Stimulated activated CD4-positive, alpha-beta T cell treated with anti-CD3 and anti-CD28 coated beads, Interleukin-2, amount 100 ng/mL, for 24 hours (primary cell): Measurements from ENCODE around the gene CIPC.

Source experiments
- DNase-seq, 2 donors: peaks; one replicate each; pipeline ENCODE4 v3.0.0-alpha.2; 2020

CIPC gene, protein sequence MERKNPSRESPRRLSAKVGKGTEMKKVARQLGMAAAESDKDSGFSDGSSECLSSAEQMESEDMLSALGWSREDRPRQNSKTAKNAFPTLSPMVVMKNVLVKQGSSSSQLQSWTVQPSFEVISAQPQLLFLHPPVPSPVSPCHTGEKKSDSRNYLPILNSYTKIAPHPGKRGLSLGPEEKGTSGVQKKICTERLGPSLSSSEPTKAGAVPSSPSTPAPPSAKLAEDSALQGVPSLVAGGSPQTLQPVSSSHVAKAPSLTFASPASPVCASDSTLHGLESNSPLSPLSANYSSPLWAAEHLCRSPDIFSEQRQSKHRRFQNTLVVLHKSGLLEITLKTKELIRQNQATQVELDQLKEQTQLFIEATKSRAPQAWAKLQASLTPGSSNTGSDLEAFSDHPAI

DNA sequence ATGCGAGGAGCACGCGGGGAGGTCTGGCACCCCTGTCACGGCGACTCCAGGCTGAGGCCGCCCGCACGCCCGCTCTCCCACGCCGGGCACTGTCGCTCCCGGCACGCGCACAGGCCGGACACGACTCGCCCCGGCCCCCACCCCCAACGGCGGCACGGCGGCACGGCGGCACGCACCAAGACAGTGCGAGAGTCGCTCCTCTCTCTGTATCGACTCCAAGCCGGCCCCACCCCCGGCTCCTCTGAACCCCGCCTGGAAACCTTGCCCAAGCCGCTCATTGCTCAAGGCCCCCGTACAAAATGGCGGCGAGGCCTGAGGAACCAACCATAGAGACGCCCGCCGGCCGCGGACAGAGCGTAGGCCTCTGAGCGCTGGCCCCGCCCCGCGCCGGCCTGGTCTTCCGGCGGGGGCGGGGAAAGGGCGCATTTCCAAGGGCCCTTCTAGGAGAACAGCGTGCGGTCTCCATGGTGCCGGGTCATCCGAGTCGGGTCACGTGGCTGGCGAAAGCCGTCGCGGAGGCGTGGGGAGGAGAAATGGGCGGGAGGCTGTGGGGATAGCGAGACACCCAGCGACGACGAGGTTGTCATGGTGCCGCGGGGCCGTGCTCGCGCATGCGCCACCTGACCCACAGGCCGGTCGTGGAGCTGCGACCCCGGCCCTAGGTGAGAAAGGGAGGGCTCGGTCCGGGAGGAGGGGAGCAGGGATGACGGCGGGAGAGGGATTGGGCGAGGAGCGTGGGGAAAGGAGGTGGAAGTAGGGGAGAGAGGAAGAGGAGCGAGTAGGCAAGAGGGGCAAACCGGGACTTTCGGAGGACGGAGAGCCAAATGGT is at the start of gene CIPC:
Gene CIPC, plus strand, starts transcription at position 559 of the 829 bp plus-strand sequence. CDS start 7,451 bp downstream, outside the sequence.
- DNase-seq, result peak; percentile 99 to 100

DNA sequence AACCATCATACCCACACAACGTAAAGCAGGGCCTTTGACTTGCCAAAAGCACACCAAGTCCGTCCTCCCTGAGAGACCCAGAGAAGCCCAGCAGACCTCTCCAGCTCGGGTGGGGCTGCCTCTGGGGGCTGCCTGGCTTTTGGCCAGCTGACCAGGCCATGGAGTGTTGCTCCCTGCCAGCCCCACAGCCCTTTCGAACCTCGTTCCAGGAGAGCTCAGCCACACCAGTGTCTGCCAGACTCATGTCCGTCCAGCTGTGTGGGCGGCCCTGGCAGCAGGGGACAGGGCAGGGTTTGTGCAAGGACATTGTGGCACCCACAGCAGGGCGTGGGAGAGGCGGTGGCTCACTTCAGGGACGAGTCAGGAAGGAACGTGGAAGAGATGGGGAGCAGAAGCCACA is 46.9 kb upstream of the CIPC start:
- DNase-seq, result no peak

DNA sequence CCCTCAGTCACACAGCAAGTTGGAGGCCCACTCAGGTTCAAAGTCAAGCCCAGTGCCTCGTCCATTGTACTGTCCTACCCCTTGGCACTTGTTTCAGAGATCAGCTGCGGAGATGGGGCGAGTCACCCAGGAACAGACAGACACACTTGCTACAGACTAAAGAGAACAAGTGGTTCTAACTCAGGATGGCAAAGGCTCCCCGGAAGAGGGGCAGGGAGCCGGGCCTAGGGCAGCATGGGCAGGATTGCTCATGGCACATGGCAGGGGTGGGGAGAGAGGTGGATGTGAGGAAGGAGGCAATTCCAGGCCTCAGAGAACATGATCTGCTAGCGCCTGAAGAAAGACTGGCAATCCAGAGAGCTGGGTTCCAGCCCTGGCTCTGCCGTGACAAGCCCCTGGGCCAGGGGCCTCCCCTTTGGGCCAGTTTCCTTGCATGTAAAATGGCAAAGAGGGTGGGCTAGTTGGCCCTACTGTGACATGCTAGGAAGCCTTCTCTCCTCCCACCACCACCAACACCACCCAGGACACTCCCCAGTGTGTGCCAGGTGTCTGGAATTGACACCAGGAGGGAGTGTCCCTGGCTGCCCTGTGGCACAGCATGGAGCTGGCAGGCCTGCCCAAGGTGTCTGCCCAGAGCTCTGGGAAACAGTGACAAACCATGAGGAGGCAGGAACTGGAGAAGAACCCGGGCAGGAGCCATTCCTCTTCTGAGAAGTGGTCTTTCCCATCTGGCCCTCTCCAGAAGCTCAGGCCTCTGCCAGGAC is 45.6 kb upstream of the CIPC start:
- DNase-seq, result no peak

GRCh38 chr14:77053046-77053841 is 44.8 kb upstream of the CIPC start:
- peak; percentile 80 to 85 for DNase-seq

GRCh38 chr14:77055306-77055705 is 42.8 kb upstream of the CIPC start:
- DNase-seq, result no peak

DNA sequence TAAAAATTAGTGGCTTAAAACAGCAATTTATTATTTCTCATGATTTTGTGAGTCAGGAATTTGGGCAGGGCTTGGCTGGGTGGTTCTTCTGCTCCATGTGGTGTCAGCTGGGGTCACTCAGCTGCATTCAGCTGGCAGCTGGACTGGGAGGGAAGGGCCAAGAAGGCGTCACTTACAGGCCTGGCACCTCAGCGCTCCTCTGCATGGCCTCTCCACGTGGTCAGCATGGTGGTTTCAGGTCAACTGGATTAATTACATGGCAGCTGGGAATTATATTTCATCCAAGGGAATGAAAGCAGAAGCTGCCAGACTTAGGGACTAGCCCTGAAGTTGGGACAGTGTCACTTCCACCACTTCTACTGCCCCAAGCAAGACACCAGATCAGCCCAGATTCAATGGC is 42.1 kb upstream of the CIPC start:
- DNase-seq, result no peak

GRCh38 chr14:77058117-77058516 is 39.9 kb upstream of the CIPC start:
- DNase-seq, result no peak

- DNase-seq, result no peak
Measured at GRCh38 chr14:77058785-77059184, 39.3 kb upstream of the CIPC start.

GRCh38 chr14:77059276-77059915 is 38.7 kb upstream of the CIPC start:
- DNase-seq, result peak; percentile 30 to 51

DNA sequence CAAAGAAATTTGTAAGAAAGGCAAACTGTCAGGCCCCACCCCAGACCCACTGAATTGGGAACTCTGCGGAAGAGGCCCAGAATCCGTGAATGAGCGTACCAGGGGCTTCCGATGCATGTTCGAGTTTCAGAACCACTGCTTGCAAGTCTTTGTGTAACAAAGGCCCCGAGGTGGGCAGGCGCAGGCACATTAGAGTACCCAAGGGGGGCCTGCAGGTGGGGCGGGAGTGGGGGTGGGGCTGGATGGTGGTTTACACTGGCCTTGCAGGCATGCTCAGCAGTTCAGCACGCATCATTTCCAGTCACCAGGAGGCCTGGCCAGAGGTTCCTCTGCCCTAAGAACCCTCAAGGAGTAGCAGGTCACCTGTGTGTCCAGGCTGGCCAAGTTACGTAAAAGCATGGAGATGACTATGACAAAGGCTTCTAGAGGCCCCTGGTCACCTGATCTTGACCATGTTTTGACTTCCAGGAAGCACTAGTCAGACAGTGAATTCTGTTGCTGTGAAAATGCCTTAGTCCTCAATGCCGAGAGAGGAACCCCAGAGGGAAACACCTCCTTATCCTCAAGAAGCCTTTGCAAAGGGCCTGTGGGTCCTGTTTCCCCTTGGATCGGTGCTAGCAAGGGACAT is 36.3 kb upstream of the CIPC start:
- no peak for DNase-seq

GRCh38 chr14:77062261-77062660 is 35.8 kb upstream of the CIPC start:
- no peak for DNase-seq

GRCh38 chr14:77063571-77064171 is 34.4 kb upstream of the CIPC start:
- DNase-seq, result no peak

DNA sequence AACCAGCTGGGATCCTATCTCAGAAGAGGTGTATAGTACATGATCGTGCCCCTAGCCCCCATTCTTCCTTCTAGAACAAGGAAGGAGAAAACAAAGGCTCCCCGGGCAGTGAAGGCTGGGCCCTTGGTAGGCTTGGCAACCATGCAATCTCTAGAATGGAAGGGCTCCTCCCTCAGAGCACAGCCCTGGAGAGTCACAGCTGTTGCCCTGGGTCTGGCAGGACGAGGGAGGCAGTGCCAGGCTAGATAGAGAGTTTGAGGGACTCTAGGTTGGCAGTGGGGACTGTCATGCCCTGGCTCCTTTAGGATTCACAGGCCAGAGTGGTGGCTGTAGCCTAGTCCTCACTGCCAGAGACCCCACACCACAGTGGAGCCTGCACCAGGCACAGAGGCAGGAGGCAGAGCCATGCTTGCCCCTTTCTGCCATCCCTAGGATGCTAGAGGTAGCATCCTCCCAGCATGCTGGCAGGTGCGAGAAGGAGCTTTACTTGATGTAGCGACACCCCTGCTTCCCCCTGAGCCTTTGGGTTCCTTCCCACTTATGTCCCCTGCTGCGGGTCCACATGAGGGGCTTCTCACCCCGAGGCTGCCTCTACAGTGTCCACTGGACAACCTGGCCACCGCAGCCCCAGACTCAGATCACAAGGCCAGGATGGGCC is 33.4 kb upstream of the CIPC start:
- DNase-seq, result no peak

DNA sequence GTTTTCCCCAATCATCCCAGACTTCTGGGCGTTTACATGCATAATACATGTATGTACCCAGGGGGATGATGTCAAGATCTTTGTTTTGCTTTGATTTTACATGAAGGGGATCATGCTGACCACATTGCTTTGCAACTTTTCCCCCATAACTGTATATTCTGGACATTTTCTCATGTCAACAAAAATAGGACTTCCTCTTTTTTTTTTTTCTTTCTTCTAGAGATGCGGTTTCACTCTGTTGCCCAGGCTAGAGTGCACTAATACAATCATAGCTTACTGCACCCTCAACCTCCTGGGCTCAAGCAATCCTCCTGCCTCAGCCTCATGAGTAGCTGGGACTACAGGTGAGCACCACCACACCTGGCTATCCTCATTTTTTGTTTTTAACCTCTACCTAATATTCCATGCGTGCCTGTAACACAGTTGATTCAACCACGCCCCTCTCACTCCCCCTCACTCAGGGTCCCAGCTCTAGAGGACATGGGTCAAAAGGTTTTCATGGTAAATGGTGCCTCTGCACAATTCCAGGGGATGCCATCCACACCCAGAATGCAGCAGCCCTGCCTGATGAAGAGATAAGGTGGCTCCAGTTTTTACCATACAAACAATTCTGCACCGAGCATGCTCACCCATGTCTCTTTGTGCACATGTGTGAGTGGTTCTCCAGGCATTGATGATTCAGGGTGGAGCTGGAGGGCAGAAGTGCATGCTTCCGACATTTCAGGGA is 32.0 kb upstream of the CIPC start:
- DNase-seq, result no peak

DNA sequence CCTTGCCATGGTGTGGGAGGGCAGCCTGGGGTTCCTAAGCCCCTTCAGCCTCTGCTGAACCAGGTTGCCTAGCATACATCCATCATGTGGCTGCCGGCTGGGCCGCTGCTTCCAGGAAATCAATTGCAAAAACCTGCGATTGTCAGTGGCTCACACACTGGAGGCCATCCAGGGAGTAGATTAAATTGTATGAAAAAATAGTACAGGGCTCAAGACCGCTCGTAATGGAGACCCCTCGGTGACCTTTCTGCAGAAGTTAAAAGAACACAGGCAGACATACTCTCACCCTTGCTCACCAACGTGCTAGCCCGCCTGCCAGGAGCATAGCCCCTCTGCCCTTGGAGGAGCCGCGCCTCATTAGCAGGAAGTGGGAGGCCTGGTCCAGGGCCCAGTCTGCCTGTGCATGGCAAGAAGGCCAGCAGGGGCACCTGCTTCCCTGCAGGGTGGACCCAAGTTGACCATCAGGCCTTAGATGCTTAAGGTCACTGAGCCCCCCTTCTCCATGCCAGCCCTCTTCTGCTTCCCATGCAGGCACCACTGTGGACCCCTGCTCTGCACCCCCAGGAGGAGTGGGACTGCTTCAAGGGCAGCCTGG is 31.4 kb upstream of the CIPC start:
- DNase-seq, result no peak

DNA sequence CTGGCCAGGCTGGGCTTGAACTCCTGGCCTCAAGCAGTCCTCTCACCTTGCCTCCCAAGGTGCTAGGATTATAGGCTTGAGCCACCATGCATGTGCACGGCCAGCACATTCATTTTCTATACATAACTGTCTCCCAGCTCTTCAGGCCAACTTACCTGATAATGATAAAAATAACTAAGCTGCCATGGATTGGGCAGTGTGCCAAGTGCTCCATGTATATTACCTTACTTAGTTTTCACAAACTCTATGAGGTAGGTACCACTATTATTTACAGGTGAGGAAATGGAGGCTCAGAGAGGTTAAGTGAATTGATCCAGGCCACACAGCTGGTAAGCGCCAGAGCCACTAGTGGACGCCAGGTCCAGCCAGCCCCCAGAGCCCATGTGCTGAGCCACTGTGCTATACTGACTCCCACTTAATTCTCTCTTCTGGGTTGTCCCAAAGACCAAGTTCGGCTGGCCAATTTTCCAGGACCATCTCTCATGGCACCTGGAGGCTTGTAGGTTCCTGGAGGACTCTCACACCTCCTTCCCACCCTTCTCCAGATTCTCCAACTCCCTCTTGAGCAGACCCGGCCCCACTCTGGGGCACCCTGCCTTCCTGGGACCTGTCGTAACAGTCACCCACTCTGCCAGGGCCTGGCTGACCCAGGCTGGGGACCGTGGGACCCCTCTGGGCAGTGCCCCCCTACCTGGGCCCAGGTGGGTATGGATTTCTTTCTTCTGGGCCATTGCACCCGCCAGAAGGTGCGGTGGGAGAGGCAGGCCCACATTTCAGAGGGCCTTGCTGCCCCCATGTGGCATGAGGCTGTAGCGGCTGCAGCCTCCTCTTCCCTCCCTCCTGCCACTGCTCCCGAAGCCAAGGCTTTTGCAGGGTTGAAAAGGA is 30.2 kb upstream of the CIPC start:
- DNase-seq, result peak; percentile 66 to 69

DNA sequence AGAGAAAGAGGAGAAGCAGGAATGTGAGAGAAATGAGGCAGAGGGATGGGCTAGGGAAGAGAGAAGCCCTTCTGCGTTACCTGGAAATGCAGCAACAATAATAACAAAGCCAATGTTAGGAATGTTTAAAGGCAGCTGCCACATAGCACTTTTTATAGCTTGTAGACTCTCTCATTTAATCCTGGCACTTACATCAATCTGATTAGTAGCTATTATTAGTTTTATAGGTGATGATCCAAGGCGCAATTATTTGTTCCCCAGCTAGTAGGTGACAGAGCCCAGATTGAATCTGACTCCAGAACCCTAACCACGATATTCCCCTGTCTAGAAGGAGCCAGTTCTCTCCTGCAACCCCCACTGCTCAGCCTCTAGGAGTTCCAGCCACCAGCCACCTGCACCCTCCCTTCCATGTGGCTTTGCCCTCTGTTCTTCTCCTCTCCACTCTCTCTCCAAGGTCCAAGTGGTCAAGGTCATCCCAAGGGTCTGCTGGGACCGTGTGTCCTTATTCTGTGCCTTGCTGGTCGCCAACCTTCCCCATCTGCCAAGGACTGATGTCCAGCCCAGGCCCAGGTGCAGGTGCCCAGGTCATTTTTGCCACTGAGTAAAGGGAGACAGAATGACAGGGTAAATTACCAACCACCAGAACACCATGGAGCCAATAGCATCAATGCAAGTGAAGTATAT is 29.4 kb upstream of the CIPC start:
- no peak for DNase-seq

- DNase-seq, result no peak
Measured at GRCh38 chr14:77069551-77069950, 28.5 kb upstream of the CIPC start.
